GM23338 (cell line): ENCODE results near the gene VDAC1. TPM values are rescaled to one million over a fixed set of nuclear protein-coding genes. Genes with fewer than 3 reads are reported as not detected.

Source experiments
- ATAC-seq: fragments of 200-7000 bp; cut with Tn5 transposase; 3 replicates; pipeline ENCODE4 v1.9.1; 2020
- DNase-seq: peaks from one replicate; pipeline ENCODE4 v3.0.0-alpha.2; 2015; ENCODE audit warnings: low spot score
- H2AFZ ChIP-seq: fragments of 200-600 bp; sonication (generic); 2 replicates; pipeline ENCODE4 v1.8.0; 2016; ENCODE audit warnings: antibody characterized with exemption, mild to moderate bottlenecking, moderate library complexity
- H3F3A ChIP-seq: fragments of 200-600 bp; sonication (generic); replicated peaks from 2 replicates; pipeline ENCODE4 v1.8.0; 2017; ENCODE audit warnings: antibody characterized with exemption, mixed run types, low read depth
- H3K27ac ChIP-seq: fragments of 200-600 bp; sonication (generic); 2 replicates; pipeline ENCODE4 v1.6.1; 2016; ENCODE audit warnings: low read depth
- H3K27me3 ChIP-seq: fragments of 200-600 bp; sonication (generic); 2 replicates; pipeline ENCODE4 v1.8.0; 2016; ENCODE audit warnings: mild to moderate bottlenecking, mixed run types, moderate library complexity; ENCODE audit not compliant: insufficient read depth
- H3K36me3 ChIP-seq: fragments of 200-600 bp; sonication (generic); 2 replicates; pipeline ENCODE4 v1.8.0; 2016; ENCODE audit warnings: mild to moderate bottlenecking; ENCODE audit not compliant: insufficient read depth
- H3K4me1 ChIP-seq: fragments of 200-600 bp; sonication (generic); 2 replicates; pipeline ENCODE4 v1.8.0; 2016; ENCODE audit warnings: mild to moderate bottlenecking, moderate library complexity; ENCODE audit not compliant: insufficient read depth
- H3K4me2 ChIP-seq: fragments of 200-600 bp; sonication (generic); 2 replicates; pipeline ENCODE4 v1.7.1; 2017; ENCODE audit warnings: mixed run types
- H3K4me3 ChIP-seq: fragments of 200-600 bp; sonication (generic); 2 replicates; pipeline ENCODE4 v1.6.1; 2016; ENCODE audit warnings: mixed run types
- H3K79me2 ChIP-seq: fragments of 200-600 bp; sonication (generic); replicated peaks from 2 replicates; pipeline ENCODE4 v1.8.0; 2017; ENCODE audit warnings: mild to moderate bottlenecking; ENCODE audit not compliant: insufficient read depth
- H3K9me2 ChIP-seq: fragments of 200-600 bp; sonication (generic); 2 replicates; pipeline ENCODE4 v1.8.0; 2017; ENCODE audit not compliant: insufficient read depth
- H4K20me1 ChIP-seq: fragments of 200-600 bp; sonication (generic); replicated peaks from 2 replicates; pipeline ENCODE4 v1.8.0; 2017; ENCODE audit warnings: mild to moderate bottlenecking; ENCODE audit not compliant: insufficient read depth
- H3K27ac Mint-ChIP-seq: 2 replicates; pipeline ENCODE4 v1.8.0; 2020; ENCODE audit warnings: inconsistent platforms, mild to moderate bottlenecking, moderate library complexity, mixed read lengths
- H3K27me3 Mint-ChIP-seq: 3 replicates; pipeline ENCODE4 v1.8.0; 2022; ENCODE audit warnings: low read depth, mild to moderate bottlenecking, moderate library complexity, mixed read lengths, inconsistent platforms; ENCODE audit not compliant: insufficient read depth, poor library complexity
- H3K36me3 Mint-ChIP-seq: 3 replicates; pipeline ENCODE4 v1.8.0; 2021; ENCODE audit warnings: low read depth, mild to moderate bottlenecking, inconsistent platforms, moderate library complexity, mixed read lengths
- H3K4me1 Mint-ChIP-seq: 3 replicates; pipeline ENCODE4 v1.8.0; 2020; ENCODE audit warnings: mild to moderate bottlenecking, inconsistent platforms, mixed read lengths
- H3K4me3 Mint-ChIP-seq: 3 replicates; pipeline ENCODE4 v1.8.0; 2021; ENCODE audit warnings: moderate library complexity, mild to moderate bottlenecking, inconsistent platforms, mixed read lengths
- H3K9me3 Mint-ChIP-seq: 3 replicates; pipeline ENCODE4 v1.8.0; 2020; ENCODE audit warnings: moderate library complexity, mild to moderate bottlenecking, inconsistent platforms, mixed read lengths
- POLR2AphosphoS5 ChIP-seq: IDR thresholded peaks from 2 replicates; pipeline ENCODE4 v1.6.1; 2016; ENCODE audit warnings: antibody characterized with exemption, low read depth
- polyA plus RNA-seq: library from polyadenylated mRNA; unstranded; fragments of >200 nt; fragmentation: Nextera tagmentation; extraction: Ambion mirVana; gene quantifications from 2 replicates; pipeline ENCODE4 v1.2.1, GENCODE V29; 2016
- total RNA-seq: library from RNA; depleted of rRNA; stranded (reverse); fragments of >200 nt; shearing (Covaris generic); gene quantifications from 2 replicates; pipeline ENCODE4 v1.2.3, GENCODE V29; 2014
- TF ChIP-seq, protein P1 (sequence below): IDR thresholded peaks from one replicate; pipeline ENCODE4 v1.6.1; 2018; ENCODE audit warnings: antibody characterized with exemption; ENCODE audit not compliant: unreplicated experiment
- TF ChIP-seq, protein P2 (sequence below): fragments of 250-450 bp; sonication (Bioruptor Pico); IDR thresholded peaks from 2 replicates; pipeline ENCODE4 v1.5.0; 2020; ENCODE audit warnings: mild to moderate bottlenecking, moderate library complexity

VDAC1 gene
- total and polyA plus RNA-seq, 2 experiments from 2014 or later: 300 to 329 TPM

DNA sequence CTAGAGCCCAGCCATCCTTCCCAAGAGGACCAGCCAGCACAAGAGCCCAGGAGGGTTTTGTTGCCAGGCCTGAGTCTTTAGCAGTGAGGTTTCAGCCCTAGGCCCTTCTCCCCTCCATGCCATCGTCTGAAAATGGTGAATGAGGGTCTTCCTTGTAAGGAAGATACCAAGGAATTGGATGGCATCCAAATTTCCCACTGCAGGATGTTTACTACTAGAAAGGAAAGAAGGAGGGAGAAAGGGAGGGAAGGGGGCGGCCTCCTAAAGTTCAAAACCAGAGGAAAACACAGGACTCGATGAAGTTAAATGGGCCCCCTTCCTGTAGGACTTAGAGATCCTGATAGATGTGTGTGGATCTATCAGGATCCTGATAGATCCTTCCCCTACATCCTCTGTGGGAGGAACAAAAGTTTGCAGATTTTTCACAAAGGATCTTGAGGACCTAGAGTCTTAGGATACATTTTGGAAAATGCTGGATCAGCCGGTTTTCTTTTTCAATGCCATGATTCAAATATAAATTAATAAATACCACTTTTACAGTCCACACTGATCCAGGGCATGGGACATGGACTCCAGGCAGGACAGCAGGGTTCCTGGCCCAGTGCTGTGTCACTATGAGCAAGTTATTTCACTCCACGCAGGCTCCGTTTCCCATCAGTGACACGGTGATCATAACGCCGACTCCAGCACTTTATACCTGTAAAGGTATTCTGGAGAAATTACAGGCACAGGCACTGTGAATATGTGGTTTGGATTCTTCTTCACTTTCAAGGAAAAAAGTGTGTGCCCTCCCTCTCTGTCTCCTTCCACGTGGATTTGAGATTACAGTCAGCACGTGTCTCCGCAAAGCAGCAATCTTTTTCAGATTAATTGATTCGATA is 77.2 kb downstream of the VDAC1 start:
- Histone ChIP-seq H3K36me3 (no peaks in the 10 kb centered on the region), H3K4me2 (no peak overlapping the region), H3K27ac (no peak overlapping the region), H3K79me2 (no peaks in the 10 kb centered on the region), H3K9me2 (no peaks in the 10 kb centered on the region), H3F3A (no peaks in the 10 kb centered on the region), H4K20me1 (no peaks in the 10 kb centered on the region), H2AFZ (no peak overlapping the region), H3K4me1 (no peaks in the 10 kb centered on the region), H3K27me3 (no peaks in the 10 kb centered on the region), H3K4me3 (no peak overlapping the region)
- DNase-seq (no peak), ATAC-seq (no peak)
- Mint-ChIP-seq H3K27ac (no peak overlapping the region), H3K27me3 (peaks cover 12% of the 10 kb centered on the region), H3K36me3 (no peaks in the 10 kb centered on the region), H3K9me3 (no peaks in the 10 kb centered on the region), H3K4me1 (peaks cover 8% of the 10 kb centered on the region; the same call in 2 of the 3 replicates), H3K4me3 (no peak overlapping the region)
- TF ChIP-seq, protein P1, sequence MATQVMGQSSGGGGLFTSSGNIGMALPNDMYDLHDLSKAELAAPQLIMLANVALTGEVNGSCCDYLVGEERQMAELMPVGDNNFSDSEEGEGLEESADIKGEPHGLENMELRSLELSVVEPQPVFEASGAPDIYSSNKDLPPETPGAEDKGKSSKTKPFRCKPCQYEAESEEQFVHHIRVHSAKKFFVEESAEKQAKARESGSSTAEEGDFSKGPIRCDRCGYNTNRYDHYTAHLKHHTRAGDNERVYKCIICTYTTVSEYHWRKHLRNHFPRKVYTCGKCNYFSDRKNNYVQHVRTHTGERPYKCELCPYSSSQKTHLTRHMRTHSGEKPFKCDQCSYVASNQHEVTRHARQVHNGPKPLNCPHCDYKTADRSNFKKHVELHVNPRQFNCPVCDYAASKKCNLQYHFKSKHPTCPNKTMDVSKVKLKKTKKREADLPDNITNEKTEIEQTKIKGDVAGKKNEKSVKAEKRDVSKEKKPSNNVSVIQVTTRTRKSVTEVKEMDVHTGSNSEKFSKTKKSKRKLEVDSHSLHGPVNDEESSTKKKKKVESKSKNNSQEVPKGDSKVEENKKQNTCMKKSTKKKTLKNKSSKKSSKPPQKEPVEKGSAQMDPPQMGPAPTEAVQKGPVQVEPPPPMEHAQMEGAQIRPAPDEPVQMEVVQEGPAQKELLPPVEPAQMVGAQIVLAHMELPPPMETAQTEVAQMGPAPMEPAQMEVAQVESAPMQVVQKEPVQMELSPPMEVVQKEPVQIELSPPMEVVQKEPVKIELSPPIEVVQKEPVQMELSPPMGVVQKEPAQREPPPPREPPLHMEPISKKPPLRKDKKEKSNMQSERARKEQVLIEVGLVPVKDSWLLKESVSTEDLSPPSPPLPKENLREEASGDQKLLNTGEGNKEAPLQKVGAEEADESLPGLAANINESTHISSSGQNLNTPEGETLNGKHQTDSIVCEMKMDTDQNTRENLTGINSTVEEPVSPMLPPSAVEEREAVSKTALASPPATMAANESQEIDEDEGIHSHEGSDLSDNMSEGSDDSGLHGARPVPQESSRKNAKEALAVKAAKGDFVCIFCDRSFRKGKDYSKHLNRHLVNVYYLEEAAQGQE: no peak
- TF ChIP-seq POLR2AphosphoS5: no peak
- TF ChIP-seq, protein P2, sequence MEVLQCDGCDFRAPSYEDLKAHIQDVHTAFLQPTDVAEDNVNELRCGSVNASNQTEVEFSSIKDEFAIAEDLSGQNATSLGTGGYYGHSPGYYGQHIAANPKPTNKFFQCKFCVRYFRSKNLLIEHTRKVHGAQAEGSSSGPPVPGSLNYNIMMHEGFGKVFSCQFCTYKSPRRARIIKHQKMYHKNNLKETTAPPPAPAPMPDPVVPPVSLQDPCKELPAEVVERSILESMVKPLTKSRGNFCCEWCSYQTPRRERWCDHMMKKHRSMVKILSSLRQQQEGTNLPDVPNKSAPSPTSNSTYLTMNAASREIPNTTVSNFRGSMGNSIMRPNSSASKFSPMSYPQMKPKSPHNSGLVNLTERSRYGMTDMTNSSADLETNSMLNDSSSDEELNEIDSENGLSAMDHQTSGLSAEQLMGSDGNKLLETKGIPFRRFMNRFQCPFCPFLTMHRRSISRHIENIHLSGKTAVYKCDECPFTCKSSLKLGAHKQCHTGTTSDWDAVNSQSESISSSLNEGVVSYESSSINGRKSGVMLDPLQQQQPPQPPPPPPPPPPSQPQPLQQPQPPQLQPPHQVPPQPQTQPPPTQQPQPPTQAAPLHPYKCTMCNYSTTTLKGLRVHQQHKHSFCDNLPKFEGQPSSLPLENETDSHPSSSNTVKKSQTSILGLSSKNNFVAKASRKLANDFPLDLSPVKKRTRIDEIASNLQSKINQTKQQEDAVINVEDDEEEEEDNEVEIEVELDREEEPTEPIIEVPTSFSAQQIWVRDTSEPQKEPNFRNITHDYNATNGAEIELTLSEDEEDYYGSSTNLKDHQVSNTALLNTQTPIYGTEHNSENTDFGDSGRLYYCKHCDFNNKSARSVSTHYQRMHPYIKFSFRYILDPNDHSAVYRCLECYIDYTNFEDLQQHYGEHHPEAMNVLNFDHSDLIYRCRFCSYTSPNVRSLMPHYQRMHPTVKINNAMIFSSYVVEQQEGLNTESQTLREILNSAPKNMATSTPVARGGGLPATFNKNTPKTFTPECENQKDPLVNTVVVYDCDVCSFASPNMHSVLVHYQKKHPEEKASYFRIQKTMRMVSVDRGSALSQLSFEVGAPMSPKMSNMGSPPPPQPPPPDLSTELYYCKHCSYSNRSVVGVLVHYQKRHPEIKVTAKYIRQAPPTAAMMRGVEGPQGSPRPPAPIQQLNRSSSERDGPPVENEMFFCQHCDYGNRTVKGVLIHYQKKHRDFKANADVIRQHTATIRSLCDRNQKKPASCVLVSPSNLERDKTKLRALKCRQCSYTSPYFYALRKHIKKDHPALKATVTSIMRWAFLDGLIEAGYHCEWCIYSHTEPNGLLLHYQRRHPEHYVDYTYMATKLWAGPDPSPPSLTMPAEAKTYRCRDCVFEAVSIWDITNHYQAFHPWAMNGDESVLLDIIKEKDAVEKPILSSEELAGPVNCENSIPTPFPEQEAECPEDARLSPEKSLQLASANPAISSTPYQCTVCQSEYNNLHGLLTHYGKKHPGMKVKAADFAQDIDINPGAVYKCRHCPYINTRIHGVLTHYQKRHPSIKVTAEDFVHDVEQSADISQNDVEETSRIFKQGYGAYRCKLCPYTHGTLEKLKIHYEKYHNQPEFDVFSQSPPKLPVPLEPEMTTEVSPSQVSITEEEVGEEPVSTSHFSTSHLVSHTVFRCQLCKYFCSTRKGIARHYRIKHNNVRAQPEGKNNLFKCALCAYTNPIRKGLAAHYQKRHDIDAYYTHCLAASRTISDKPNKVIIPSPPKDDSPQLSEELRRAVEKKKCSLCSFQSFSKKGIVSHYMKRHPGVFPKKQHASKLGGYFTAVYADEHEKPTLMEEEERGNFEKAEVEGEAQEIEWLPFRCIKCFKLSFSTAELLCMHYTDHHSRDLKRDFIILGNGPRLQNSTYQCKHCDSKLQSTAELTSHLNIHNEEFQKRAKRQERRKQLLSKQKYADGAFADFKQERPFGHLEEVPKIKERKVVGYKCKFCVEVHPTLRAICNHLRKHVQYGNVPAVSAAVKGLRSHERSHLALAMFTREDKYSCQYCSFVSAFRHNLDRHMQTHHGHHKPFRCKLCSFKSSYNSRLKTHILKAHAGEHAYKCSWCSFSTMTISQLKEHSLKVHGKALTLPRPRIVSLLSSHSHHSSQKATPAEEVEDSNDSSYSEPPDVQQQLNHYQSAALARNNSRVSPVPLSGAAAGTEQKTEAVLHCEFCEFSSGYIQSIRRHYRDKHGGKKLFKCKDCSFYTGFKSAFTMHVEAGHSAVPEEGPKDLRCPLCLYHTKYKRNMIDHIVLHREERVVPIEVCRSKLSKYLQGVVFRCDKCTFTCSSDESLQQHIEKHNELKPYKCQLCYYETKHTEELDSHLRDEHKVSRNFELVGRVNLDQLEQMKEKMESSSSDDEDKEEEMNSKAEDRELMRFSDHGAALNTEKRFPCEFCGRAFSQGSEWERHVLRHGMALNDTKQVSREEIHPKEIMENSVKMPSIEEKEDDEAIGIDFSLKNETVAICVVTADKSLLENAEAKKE (CRISPR knock-in tag): no peak
